Neural cell (in vitro differentiated cells): Measurements from ENCODE around the gene CHI3L1.

ENCODE experiments used
- EP300 ChIP-seq: fragments of 450-650 bp; conservative IDR thresholded peaks from 2 replicates; pipeline ENCODE4 v1.6.1; 2014; ENCODE audit warnings: antibody characterized with exemption, mild to moderate bottlenecking, moderate library complexity; ENCODE audit not compliant: poor library complexity, severe bottlenecking
- MXI1 ChIP-seq: fragments of 450-650 bp; conservative IDR thresholded peaks from 2 replicates; pipeline ENCODE4 v1.6.1; 2014; ENCODE audit warnings: antibody characterized with exemption, mild to moderate bottlenecking; ENCODE audit not compliant: poor library complexity, severe bottlenecking
- POLR2AphosphoS5 ChIP-seq: IDR thresholded peaks from 2 replicates; pipeline ENCODE4 v1.6.1; 2012
- TF ChIP-seq, protein P1 (sequence below): fragments of 450-650 bp; IDR thresholded peaks from 2 replicates; pipeline ENCODE4 v1.5.1; 2014; ENCODE audit warnings: antibody characterized with exemption, mild to moderate bottlenecking, moderate library complexity; ENCODE audit not compliant: poor library complexity, severe bottlenecking

DNA sequence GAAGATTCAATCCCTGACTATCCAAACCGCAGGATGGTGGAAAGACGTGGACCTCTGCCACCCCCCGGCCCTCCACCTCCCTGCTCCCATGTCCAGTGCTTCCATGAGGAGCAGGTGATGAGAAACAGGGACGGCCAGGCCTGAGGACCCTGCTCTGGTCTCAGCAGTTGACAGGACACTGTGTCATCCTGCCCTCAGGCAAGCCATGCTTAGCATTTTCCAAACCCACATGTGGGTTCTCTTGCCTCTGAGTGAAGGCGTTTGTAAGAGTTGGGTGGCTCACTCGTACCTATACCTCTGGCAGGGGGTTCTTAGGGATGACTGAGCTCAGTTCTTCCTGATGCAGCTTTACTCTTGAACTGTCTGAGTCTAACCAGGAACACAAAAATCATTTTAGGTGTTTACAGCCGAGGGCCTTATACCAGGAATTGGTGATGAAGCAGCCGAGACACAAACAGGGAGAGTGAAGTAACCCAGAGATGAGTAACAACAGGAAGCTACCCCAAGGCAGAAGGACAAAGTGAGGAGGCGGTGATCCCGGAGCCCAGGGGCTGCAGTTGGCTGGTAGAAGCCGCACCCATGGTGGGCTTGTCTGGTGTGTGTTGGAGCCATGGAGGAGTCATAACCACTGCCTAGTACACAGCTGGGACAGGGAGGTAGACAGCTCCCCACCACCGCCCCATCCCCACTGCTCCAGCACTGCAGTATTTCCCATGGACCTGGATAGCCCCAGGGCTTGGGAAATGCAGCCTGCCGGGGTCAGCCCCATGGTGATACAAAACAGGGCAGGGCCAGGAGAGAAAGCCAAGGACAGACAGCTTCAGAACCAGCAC lies 32.3 kb downstream of the CHI3L1 start:
- no peak for TF ChIP-seq MXI1
- TF ChIP-seq, protein P1, sequence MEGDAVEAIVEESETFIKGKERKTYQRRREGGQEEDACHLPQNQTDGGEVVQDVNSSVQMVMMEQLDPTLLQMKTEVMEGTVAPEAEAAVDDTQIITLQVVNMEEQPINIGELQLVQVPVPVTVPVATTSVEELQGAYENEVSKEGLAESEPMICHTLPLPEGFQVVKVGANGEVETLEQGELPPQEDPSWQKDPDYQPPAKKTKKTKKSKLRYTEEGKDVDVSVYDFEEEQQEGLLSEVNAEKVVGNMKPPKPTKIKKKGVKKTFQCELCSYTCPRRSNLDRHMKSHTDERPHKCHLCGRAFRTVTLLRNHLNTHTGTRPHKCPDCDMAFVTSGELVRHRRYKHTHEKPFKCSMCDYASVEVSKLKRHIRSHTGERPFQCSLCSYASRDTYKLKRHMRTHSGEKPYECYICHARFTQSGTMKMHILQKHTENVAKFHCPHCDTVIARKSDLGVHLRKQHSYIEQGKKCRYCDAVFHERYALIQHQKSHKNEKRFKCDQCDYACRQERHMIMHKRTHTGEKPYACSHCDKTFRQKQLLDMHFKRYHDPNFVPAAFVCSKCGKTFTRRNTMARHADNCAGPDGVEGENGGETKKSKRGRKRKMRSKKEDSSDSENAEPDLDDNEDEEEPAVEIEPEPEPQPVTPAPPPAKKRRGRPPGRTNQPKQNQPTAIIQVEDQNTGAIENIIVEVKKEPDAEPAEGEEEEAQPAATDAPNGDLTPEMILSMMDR = no peak
- no peak for TF ChIP-seq POLR2AphosphoS5
- no peak for TF ChIP-seq EP300
